ENCODE measurements around the gene DACT1.
A peak's percentile ranks its signal among the peaks of the same experiment; 100 is the strongest.
"Not testable (repeated sequence)": the region's sequence is repeated elsewhere in the genome, so short reads cannot be mapped to it uniquely, and the experiment has no call there.

Gene DACT1, protein sequence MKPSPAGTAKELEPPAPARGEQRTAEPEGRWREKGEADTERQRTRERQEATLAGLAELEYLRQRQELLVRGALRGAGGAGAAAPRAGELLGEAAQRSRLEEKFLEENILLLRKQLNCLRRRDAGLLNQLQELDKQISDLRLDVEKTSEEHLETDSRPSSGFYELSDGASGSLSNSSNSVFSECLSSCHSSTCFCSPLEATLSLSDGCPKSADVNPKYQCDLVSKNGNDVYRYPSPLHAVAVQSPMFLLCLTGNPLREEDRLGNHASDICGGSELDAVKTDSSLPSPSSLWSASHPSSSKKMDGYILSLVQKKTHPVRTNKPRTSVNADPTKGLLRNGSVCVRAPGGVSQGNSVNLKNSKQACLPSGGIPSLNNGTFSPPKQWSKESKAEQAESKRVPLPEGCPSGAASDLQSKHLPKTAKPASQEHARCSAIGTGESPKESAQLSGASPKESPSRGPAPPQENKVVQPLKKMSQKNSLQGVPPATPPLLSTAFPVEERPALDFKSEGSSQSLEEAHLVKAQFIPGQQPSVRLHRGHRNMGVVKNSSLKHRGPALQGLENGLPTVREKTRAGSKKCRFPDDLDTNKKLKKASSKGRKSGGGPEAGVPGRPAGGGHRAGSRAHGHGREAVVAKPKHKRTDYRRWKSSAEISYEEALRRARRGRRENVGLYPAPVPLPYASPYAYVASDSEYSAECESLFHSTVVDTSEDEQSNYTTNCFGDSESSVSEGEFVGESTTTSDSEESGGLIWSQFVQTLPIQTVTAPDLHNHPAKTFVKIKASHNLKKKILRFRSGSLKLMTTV

DNA sequence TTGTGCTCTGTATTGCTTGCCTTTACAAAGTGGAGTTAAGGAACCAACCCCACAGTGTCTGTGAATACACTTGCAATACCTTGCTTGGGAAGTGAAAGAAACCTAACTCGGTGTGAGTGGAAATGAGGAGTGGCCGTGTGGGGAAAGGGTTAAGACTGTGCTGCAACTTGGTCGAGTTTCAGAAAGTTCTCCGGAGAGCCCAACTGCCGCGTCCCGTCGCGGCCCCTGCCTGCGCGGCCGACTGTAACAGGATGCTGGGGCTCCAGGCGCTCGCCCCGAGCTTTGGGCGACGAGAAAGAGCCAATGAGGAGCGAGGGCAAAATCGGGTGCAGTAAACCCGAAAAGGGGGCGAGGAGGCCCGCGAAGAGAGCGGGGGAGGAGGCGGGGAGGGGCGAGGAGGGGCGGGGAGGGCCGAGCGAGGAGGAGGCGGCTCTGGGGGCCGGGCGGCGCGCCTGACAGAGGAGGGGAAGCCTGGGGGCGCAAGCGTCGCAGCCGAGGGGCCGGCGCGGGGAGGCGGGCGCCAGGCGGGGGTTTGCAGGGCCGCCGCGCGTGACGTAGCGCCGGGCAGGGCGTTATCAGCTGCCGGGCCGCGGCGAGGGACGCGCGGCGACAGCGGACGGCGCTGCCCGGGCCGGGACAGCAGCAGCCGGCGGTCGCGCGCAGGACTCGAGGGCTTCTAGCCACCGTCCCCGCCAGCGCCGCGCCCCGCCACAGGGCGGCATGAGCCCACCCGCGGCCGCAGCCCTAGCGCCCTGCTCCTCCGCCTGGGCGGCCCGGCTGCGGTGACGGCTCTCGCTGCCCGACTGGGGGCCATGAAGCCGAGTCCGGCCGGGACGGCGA lies at the start of gene DACT1:
TSS of gene DACT1 (plus strand) at position 572 of the 840 bp plus-strand sequence. CDS start at position 813, 241 bp downstream.
- H3K9ac ChIP-seq (ENCODE audit: low read length), result peak within 1 kb of the TSS; percentile 28
- H3K27ac ChIP-seq (ENCODE audit: low read depth, low read length), result peak within 1 kb of the TSS; percentile 85
- peak within 1 kb of the TSS; percentile 83 for H3K4me3 ChIP-seq (ENCODE audit: low read length)
- H3K27me3 ChIP-seq (ENCODE audit: control insufficient read depth, insufficient read depth, low read length), result no peaks in the 10 kb centered on the region
- H3K4me1 ChIP-seq (ENCODE audit: control insufficient read depth, insufficient read depth, low read length), result peaks cover 17% of the 10 kb centered on the region
- peaks cover 2% of the 10 kb centered on the region for H3K36me3 ChIP-seq (ENCODE audit: control insufficient read depth, insufficient read depth, low read length)

DNA sequence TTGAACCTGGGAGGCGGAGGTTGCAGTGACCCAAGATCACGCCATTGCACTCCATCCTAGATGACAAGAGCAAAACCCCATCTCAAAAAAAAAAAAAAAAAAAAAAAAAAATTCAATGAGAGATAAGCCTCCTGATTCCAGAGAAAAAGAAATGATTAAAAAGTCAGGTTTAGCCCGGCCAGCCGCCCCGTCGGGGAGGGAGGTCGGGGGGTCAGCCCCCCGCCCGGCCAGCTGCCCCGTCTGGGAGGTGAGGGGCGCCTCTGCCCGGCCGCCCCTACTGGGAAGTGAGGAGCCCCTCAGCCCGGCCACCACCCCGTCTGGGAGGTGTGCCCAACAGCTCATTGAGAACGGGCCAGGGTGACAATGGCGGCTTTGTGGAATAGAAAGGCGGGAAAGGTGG lies 49.4 kb upstream of the DACT1 start:
- H3K27ac ChIP-seq (ENCODE audit: low read depth, low read length); H3K4me3 ChIP-seq (ENCODE audit: low read length); H3K9ac ChIP-seq (ENCODE audit: low read length); H3K36me3 ChIP-seq (ENCODE audit: control insufficient read depth, insufficient read depth, low read length); H3K27me3 ChIP-seq (ENCODE audit: control insufficient read depth, insufficient read depth, low read length); H3K4me1 ChIP-seq (ENCODE audit: control insufficient read depth, insufficient read depth, low read length): not testable (repeated sequence)

DNA sequence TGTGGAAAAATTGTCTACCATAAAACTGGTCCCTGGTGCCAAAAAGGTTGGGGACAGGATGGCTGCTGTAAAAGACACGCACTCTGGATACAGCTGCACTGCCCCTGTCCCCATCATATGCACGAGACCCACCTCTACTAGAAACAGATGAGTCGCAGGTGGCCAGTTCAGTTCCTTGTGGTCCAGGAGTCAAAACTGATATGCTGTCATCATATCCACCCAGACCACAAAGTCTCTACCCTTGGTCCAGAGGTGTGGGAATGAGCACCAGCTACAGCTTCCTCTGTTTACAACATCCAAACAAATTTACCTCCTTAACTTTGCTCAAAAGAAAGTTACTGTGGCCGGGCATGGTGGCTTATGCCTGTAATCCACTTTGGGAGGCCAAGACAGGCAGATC lies 43.8 kb upstream of the DACT1 start:
- H3K9ac ChIP-seq (ENCODE audit: low read length), result no peak overlapping the region
- H3K27ac ChIP-seq (ENCODE audit: low read depth, low read length), result no peak overlapping the region
- H3K27me3 ChIP-seq (ENCODE audit: control insufficient read depth, insufficient read depth, low read length), result no peaks in the 10 kb centered on the region
- H3K36me3 ChIP-seq (ENCODE audit: control insufficient read depth, insufficient read depth, low read length), result no peaks in the 10 kb centered on the region
- H3K4me3 ChIP-seq (ENCODE audit: low read length), result no peak overlapping the region
- no peaks in the 10 kb centered on the region for H3K4me1 ChIP-seq (ENCODE audit: control insufficient read depth, insufficient read depth, low read length)

DNA sequence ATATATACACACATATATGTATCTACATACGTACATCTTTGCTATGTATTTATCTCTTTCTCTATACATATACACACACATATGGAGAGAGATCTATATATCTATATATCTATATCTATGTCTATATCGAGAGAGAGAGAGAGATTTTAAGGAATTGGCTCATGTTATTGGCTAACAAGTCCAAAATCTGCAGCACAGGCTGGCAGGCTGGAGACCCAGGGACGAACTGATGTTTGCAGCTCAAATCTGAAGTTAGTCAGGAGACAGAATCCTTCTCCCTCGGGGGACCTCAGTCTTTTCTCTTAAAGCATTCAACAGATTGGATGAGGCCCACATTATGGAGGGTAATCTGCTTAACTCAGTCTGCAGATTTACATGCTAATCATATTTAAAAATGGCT lies 40.7 kb upstream of the DACT1 start:
- Histone ChIP-seq H3K27ac (ENCODE audit: low read depth, low read length) (no peak overlapping the region), H3K27me3 (ENCODE audit: control insufficient read depth, insufficient read depth, low read length) (no peaks in the 10 kb centered on the region), H3K4me1 (ENCODE audit: control insufficient read depth, insufficient read depth, low read length) (no peaks in the 10 kb centered on the region), H3K36me3 (ENCODE audit: control insufficient read depth, insufficient read depth, low read length) (no peaks in the 10 kb centered on the region), H3K4me3 (ENCODE audit: low read length) (no peak overlapping the region), H3K9ac (ENCODE audit: low read length) (no peak overlapping the region)

DNA sequence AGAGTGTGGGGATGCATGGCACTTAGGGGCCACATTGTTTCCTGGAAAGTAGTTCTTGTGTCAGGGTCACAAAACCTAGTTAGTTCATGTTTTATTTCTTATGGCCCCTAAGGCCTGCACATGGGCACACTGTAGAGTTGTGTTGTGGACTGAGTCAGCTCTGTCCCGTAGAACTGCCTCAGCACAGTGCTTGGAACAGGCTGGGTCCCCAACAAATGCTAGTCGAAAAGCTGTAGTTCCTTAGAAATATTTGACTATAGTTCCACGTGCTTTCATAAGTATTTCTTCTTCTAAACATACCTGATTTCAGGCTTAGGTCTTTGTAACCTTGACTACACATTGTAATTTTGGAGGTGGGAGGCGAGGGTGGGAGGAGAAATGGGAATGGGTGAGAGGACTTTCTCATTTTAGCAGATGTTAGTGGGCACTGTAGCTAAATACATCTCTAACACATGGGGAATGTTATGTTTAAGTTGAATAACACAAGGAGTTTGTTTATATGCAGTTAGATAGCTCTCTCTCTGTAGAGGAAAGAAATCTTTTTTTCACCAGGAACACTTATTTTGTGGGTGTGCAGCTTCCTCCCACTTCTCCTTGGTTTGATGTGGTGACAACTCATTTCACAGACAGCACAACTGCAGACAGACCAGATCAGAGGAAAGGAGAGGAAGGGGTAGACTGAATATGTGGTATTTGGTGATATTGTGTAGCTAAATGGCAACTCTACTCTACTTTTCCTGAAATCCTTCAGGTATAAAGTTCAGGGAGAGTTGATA lies 39.5 kb upstream of the DACT1 start:
- no peaks in the 10 kb centered on the region for H3K4me1 ChIP-seq (ENCODE audit: control insufficient read depth, insufficient read depth, low read length)
- no peaks in the 10 kb centered on the region for H3K27me3 ChIP-seq (ENCODE audit: control insufficient read depth, insufficient read depth, low read length)
- H3K27ac ChIP-seq (ENCODE audit: low read depth, low read length), result no peak overlapping the region
- no peak overlapping the region for H3K9ac ChIP-seq (ENCODE audit: low read length)
- H3K4me3 ChIP-seq (ENCODE audit: low read length), result no peak overlapping the region
- H3K36me3 ChIP-seq (ENCODE audit: control insufficient read depth, insufficient read depth, low read length), result no peaks in the 10 kb centered on the region

DNA sequence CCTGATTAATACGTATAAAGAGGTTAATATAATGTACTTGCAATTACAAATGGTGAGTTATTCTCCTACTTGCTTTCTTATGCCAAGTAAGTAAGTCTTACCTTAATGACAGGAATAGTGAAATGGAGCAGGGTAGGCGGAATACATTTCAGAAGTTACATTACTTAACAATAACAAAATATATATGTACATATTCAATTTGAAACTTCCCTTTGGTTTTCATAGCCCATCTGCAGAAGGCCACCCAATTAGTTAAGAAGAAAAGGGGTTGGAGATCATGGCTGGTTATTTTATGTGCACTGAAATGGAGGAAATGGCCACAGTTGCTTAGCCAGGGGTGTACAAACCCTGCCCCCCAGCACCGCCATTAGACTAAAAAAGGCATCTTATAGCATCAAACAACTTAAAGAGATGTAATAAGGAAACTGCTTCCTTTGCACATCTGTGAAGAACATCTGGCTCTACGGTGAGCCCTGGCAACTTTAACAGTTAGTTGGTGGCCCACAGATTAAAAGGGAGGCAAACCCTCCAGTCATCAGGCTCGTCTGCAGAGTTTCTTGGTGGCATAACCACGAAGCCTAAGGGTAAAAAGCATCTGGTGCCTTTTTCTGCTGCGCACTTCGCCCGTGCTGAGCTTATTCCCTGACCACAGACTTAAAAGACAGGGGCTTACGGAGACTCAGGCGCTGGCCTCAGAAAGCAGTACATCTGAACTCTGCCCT lies 38.8 kb upstream of the DACT1 start:
- Histone ChIP-seq H3K4me1 (ENCODE audit: control insufficient read depth, insufficient read depth, low read length) (no peaks in the 10 kb centered on the region), H3K27me3 (ENCODE audit: control insufficient read depth, insufficient read depth, low read length) (no peaks in the 10 kb centered on the region), H3K27ac (ENCODE audit: low read depth, low read length) (no peak overlapping the region), H3K36me3 (ENCODE audit: control insufficient read depth, insufficient read depth, low read length) (no peaks in the 10 kb centered on the region), H3K9ac (ENCODE audit: low read length) (no peak overlapping the region), H3K4me3 (ENCODE audit: low read length) (no peak overlapping the region)

DNA sequence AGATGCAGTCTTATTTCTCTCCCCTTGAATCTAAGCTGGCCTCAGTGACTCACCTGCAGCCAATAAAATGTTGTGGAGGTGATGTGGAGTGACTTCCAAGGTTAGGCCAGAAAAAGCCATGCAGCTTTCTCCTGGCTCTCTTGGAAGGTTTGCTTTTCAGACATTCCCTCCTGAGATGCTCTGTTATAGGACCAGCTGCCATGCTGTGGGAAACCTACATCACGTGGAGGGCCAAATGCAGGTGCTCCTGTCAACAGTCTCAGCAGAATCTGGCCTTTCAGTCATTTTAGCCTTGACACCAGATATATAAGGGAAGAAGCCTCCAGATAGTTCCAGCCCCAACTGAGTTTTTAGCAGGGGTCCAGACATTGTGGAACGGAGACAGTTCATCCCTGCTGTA lies 38.1 kb upstream of the DACT1 start:
- Histone ChIP-seq H3K27me3 (ENCODE audit: control insufficient read depth, insufficient read depth, low read length) (no peaks in the 10 kb centered on the region), H3K4me1 (ENCODE audit: control insufficient read depth, insufficient read depth, low read length) (no peaks in the 10 kb centered on the region), H3K36me3 (ENCODE audit: control insufficient read depth, insufficient read depth, low read length) (no peaks in the 10 kb centered on the region), H3K27ac (ENCODE audit: low read depth, low read length) (no peak overlapping the region), H3K4me3 (ENCODE audit: low read length) (no peak overlapping the region), H3K9ac (ENCODE audit: low read length) (no peak overlapping the region)

DNA sequence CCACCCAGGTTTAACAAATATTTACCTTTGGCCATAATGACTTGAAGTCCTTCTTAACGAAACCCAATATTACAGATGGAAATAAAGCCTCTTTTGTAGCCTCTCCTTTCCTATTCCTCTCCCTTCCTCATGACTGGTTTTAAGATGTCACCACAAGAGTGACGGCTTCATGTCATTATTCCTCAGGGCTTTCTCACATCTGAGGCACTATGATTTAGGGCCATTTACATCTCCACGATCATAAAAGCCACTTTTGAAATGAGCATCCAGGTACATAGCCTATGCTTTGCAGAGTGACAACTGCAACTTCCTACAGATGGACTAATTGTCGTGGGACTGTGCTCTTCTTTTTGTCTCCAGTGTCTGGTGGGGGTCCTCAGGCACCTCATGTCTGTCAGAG lies 32.3 kb upstream of the DACT1 start:
- Histone ChIP-seq H3K36me3 (ENCODE audit: control insufficient read depth, insufficient read depth, low read length) (no peaks in the 10 kb centered on the region), H3K27ac (ENCODE audit: low read depth, low read length) (no peak overlapping the region), H3K9ac (ENCODE audit: low read length) (no peak overlapping the region), H3K4me1 (ENCODE audit: control insufficient read depth, insufficient read depth, low read length) (no peaks in the 10 kb centered on the region), H3K27me3 (ENCODE audit: control insufficient read depth, insufficient read depth, low read length) (no peaks in the 10 kb centered on the region), H3K4me3 (ENCODE audit: low read length) (no peak overlapping the region)

DNA sequence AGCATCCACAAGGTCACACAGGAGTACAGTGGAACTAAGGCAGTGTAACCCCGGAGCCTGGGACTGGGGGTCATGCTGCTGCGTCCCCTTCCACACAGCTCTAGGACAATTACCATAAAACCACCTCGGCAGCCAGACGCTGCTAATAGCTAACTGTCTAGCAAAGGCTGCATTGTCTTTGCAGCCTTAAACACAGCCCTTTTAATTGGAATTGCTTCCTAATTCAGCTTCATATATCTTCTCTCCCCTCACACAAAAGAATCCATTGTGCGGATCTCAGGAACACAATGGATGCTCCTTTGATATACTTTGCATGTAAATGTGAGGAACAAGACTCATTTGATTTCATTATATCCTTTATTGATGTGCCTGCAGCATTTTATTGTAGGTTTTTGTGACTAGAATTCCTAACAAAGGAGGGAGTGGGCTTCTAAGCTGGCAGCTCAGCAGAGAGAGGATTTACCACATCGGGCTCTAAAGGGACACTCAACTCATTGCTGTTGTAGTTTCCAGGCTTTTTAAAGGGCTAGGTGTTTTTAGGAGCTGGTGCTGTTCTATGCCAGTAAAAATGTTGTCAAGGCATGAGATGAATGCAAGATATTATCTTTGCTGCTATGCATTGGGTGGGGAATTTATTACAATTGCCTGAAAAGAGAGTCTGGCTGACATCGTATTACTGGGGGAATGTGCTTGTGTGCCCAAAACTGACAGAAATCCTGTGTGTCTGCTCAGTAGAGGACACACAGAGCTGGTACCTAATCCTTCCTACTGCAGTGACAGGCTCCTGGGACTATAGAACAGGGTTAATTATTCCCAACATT lies 30.4 kb upstream of the DACT1 start:
- Histone ChIP-seq H3K27me3 (ENCODE audit: control insufficient read depth, insufficient read depth, low read length) (no peaks in the 10 kb centered on the region), H3K9ac (ENCODE audit: low read length) (no peak overlapping the region), H3K36me3 (ENCODE audit: control insufficient read depth, insufficient read depth, low read length) (no peaks in the 10 kb centered on the region), H3K4me3 (ENCODE audit: low read length) (no peak overlapping the region), H3K4me1 (ENCODE audit: control insufficient read depth, insufficient read depth, low read length) (no peaks in the 10 kb centered on the region), H3K27ac (ENCODE audit: low read depth, low read length) (no peak overlapping the region)

DNA sequence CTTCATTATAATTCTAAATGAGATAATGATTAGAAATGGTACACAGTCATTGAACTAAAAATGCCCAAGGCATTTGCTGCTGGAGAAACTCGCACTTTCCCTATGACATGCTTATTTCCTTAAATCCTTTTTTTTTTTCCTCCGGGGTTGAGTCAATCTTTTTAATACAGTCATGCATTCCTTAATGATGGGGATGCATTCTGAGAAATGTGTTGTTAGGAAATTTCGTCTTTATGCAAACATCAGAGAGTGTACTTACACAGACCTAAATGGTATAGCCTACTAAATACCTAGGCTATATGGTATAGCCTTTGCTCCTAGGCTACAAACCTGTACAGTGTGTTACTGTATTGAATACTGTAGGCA lies 29.8 kb upstream of the DACT1 start:
- H3K4me1 ChIP-seq (ENCODE audit: control insufficient read depth, insufficient read depth, low read length), result no peaks in the 10 kb centered on the region
- no peak overlapping the region for H3K27ac ChIP-seq (ENCODE audit: low read depth, low read length)
- H3K36me3 ChIP-seq (ENCODE audit: control insufficient read depth, insufficient read depth, low read length), result no peaks in the 10 kb centered on the region
- H3K4me3 ChIP-seq (ENCODE audit: low read length), result no peak overlapping the region
- H3K9ac ChIP-seq (ENCODE audit: low read length), result no peak overlapping the region
- no peaks in the 10 kb centered on the region for H3K27me3 ChIP-seq (ENCODE audit: control insufficient read depth, insufficient read depth, low read length)

DNA sequence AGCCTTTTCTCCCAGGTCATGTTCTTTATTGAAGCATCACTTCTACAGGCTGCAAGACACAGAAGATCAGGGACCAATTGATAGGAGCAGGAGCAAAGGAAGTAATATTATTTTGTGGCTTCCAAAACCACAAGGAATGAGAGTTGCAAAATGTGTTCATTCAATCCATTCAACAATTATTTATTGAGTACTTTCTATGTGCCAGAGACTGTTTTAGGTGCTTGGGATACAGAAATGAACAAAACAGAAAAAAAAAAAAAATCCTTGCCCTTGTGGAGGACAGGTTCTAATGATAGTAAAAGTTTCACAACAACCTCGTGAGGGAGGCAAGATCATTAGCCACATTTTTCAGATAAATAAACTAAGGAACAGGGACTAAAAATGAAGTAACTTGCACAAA lies 20.1 kb upstream of the DACT1 start:
- H3K27ac ChIP-seq (ENCODE audit: low read depth, low read length), result no peak overlapping the region
- H3K4me1 ChIP-seq (ENCODE audit: control insufficient read depth, insufficient read depth, low read length), result no peaks in the 10 kb centered on the region
- no peak overlapping the region for H3K9ac ChIP-seq (ENCODE audit: low read length)
- H3K36me3 ChIP-seq (ENCODE audit: control insufficient read depth, insufficient read depth, low read length), result no peaks in the 10 kb centered on the region
- H3K4me3 ChIP-seq (ENCODE audit: low read length), result no peak overlapping the region
- no peaks in the 10 kb centered on the region for H3K27me3 ChIP-seq (ENCODE audit: control insufficient read depth, insufficient read depth, low read length)
